Sigmoid colon (tissue), 7 donors: Measurements from ENCODE around the gene CNDP1. TPM values are rescaled to one million over a fixed set of nuclear protein-coding genes. Genes with fewer than 3 reads are reported as not detected.
A peak's percentile ranks its signal among the peaks of the same experiment; 100 is the strongest.

Experiments used
- DNase-seq: peaks from one replicate; pipeline ENCODE4 v3.0.0-alpha.2; 2019
- H3K27ac ChIP-seq, 4 donors: fragments of 200-600 bp; sonication (generic); one replicate each; pipeline ENCODE4 v1.5.1; 2016 to 2019; ENCODE audit warnings: mild to moderate bottlenecking in 1 of 4
- H3K27me3 ChIP-seq, 3 donors: fragments of 200-600 bp; sonication (generic); one replicate each; pipeline ENCODE4 v1.5.1; 2019; ENCODE audit warnings: mild to moderate bottlenecking in 1 of 3
- H3K36me3 ChIP-seq, 4 donors: fragments of 200-600 bp; sonication (generic); one replicate each; pipeline ENCODE4 v1.5.1; 2016 to 2019
- H3K4me1 ChIP-seq, 4 donors: fragments of 200-600 bp; sonication (generic); one replicate each; pipeline ENCODE4 v1.5.1; 2017 to 2019
- H3K4me3 ChIP-seq, 4 donors: fragments of 200-600 bp; sonication (generic); one replicate each; pipeline ENCODE4 v1.5.1; 2017 to 2019; ENCODE audit warnings: mild to moderate bottlenecking in 2 of 4, moderate library complexity in 1 of 4
- H3K9me3 ChIP-seq, 4 donors: fragments of 200-600 bp in 3 of 4; sonication (generic) in 3 of 4; one replicate each; pipeline versions ENCODE4 v1.5.1 to v1.6.1; 2013 to 2019
- EP300 ChIP-seq, 4 donors: sonication (generic); formaldehyde crosslinking; IDR thresholded peaks; one replicate each; pipeline ENCODE4 v1.6.1; 2017; ENCODE audit warnings: antibody characterized with exemption in 4 of 4
- POLR2A ChIP-seq, 2 donors: fragments of 450-650 bp; IDR thresholded peaks; one replicate each; pipeline ENCODE4 v1.6.1; 2016; ENCODE audit warnings: antibody characterized with exemption in 2 of 2, mild to moderate bottlenecking in 2 of 2, moderate library complexity in 2 of 2
- POLR2AphosphoS5 ChIP-seq, 4 donors: sonication (generic); formaldehyde crosslinking; IDR thresholded peaks; one replicate each; pipeline ENCODE4 v1.6.1; 2017; ENCODE audit warnings: antibody characterized with exemption in 4 of 4
- WGBS, 2 donors: extraction: QIAGEN DNeasy Blood & Tissue Kit; methylation state at CpG; one replicate each; pipeline ENCODE4 v1.1.7; 2013; 5-methylcytosine and 5-hydroxymethylcytosine counted together
- intact Hi-C: fragments of 100-400 bp; cut with DNase I; formaldehyde crosslinking; loops from one replicate; pipeline ENCODE4 v1.15.1; 2023
- polyA plus RNA-seq, 3 donors: library from polyadenylated mRNA; stranded (reverse); fragments of 200-250 nt; gene quantifications; one replicate each; pipeline ENCODE4 v1.2.3, GENCODE V29; 2013
- total RNA-seq, 4 donors: library from RNA; depleted of rRNA; stranded (reverse); fragments of >200 nt; gene quantifications; one replicate each; pipeline ENCODE4 v1.1.0, GENCODE V29; 2016
- TF ChIP-seq, protein P1 (sequence below), 4 experiments: fragments of 450-650 bp in 3 of 4; fragments of 200-600 bp in 1 of 4; IDR thresholded peaks; one replicate each; pipeline ENCODE4 v1.5.1; 2016 to 2019; ENCODE audit warnings: antibody characterized with exemption in 4 of 4, mild to moderate bottlenecking in 3 of 4, moderate library complexity in 2 of 4
- donor health status: healthy with polysubstance abuse.
- donor health status: Bipolar disorder and iron deficiency.
- donor health status: healthy.

Gene CNDP1
- total and polyA plus RNA-seq, 7 donors = 0.10 to 0.60 TPM; not detected in 5

- Histone ChIP-seq H3K4me3 (no peak overlapping the region), H3K27ac (no peak overlapping the region), H3K4me1 (no peaks in the 10 kb centered on the region), H3K36me3 (peaks cover 0 to 88% (median 54%) of the 10 kb centered on the region in 4 donors), H3K27me3 (no peaks in the 10 kb centered on the region), H3K9me3 (no peaks in the 10 kb centered on the region)
- peak; percentile 37 for DNase-seq
- intact Hi-C loops = no loop called here
- 90 to 94% methylated on average over 14 of the region's 14 CpGs for WGBS, 2 donors
- TF ChIP-seq POLR2A (IDR thresholded peaks at IDR 0.05) (no peak), POLR2AphosphoS5 (IDR thresholded peaks at IDR 0.05) (no peak), EP300 (IDR thresholded peaks at IDR 0.05) (no peak)
- TF ChIP-seq, protein P1, sequence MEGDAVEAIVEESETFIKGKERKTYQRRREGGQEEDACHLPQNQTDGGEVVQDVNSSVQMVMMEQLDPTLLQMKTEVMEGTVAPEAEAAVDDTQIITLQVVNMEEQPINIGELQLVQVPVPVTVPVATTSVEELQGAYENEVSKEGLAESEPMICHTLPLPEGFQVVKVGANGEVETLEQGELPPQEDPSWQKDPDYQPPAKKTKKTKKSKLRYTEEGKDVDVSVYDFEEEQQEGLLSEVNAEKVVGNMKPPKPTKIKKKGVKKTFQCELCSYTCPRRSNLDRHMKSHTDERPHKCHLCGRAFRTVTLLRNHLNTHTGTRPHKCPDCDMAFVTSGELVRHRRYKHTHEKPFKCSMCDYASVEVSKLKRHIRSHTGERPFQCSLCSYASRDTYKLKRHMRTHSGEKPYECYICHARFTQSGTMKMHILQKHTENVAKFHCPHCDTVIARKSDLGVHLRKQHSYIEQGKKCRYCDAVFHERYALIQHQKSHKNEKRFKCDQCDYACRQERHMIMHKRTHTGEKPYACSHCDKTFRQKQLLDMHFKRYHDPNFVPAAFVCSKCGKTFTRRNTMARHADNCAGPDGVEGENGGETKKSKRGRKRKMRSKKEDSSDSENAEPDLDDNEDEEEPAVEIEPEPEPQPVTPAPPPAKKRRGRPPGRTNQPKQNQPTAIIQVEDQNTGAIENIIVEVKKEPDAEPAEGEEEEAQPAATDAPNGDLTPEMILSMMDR (IDR thresholded peaks at IDR 0.05) = no peak
Measured at GRCh38 chr18:74507927-74508326, 26.4 kb upstream of the CNDP1 start.

DNA sequence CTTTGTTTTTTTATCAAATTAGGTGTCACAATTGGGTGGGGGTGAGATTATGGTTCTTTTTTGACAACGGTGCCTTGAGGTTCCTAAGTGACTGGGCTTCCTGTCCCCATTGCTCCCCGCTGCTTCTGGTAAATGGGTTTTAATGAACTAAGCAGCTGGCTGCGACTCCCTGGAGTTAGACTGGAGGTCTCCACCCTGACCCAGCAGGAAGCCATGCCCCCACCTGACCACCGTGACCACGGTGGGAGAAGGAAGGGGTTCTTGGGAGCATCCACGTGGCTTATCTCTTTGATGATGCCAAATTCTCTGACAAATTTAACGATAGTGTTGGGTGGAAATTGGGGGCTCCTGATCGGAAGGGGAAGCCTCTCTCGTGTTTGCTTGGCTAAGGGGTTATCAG lies 25.9 kb upstream of the CNDP1 start:
- TF ChIP-seq, protein P1 (IDR thresholded peaks at IDR 0.05) = no peak
- TF ChIP-seq POLR2AphosphoS5 (IDR thresholded peaks at IDR 0.05) (no peak), EP300 (IDR thresholded peaks at IDR 0.05) (no peak), POLR2A (IDR thresholded peaks at IDR 0.05) (no peak)
- Histone ChIP-seq H3K9me3 (no peaks in the 10 kb centered on the region), H3K4me3 (no peak overlapping the region), H3K27ac (no peak overlapping the region), H3K27me3 (no peaks in the 10 kb centered on the region), H3K4me1 (no peaks in the 10 kb centered on the region), H3K36me3 (peaks cover 0 to 88% (median 54%) of the 10 kb centered on the region in 4 donors)
- intact Hi-C loops = no loop called here
- 48 to 77% methylated on average over 9 of the region's 9 CpGs for WGBS, 2 donors
- DNase-seq = peak; percentile 53

GRCh38 chr18:74508821-74509225 lies 25.5 kb upstream of the CNDP1 start:
- H3K36me3 ChIP-seq = peaks cover 0 to 88% (median 57%) of the 10 kb centered on the region in 4 donors

DNA sequence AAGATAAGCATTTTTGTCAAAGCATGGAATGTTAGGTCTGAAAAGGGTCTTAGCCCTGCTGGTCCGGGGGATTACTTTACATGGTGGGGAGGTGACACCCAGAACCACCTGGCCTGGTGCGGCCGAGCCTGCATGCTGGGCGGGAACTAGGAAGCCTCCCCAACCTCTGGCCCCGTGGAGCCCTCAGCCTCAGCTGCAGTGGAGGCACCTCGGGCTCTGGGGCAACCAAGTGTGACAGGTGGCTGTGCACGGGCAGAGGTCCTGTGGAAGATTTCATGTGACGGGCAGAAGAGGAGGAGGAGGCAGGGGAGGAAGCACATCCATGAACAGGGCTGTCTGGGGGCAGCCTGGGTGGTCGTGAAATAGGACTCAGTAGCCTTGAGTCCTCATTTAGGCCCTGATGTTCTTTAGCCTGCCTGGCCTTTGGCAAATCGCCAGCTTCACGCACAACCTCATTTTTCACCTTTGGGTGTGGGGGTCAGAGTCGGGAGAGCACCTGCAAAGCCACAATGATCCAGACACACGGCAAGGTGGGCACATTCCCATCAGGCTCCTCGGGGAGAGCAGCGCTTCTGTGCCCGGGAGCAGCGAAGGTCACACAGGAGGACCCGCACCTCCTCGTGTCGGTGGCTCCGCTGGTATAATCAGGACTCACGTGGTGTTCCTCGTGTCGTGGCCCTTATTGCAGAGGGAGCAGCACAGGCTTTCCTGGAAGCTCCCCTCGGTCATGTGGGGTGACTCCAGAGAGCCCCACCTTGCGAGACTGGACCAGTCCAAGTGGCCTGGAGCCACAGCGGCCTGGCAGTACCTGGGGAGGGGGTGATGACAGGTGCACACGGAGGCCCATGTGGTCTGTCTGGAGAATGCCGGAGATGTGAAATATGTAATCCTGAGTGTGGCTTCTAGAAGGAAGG lies 24.2 kb upstream of the CNDP1 start:
- TF ChIP-seq, protein P1 (IDR thresholded peaks at IDR 0.05) = no peak
- TF ChIP-seq POLR2A (IDR thresholded peaks at IDR 0.05) (no peak), EP300 (IDR thresholded peaks at IDR 0.05) (no peak), POLR2AphosphoS5 (IDR thresholded peaks at IDR 0.05) (no peak)
- H3K27me3 ChIP-seq = no peaks in the 10 kb centered on the region
- H3K4me3 ChIP-seq = no peak overlapping the region
- no peaks in the 10 kb centered on the region for H3K9me3 ChIP-seq
- H3K36me3 ChIP-seq = peaks cover 0 to 88% (median 59%) of the 10 kb centered on the region in 4 donors
- WGBS, 2 donors = 89 to 90% methylated on average over 29 of the region's 29 CpGs
- H3K4me1 ChIP-seq = no peaks in the 10 kb centered on the region
- DNase-seq = peak; percentile 65
- intact Hi-C loops = no loop called here
- H3K27ac ChIP-seq = no peak overlapping the region

More at GRCh38 chr18:74508821-74509225, 25.5 kb upstream of the CNDP1 start:
- Histone ChIP-seq H3K27me3 (no peaks in the 10 kb centered on the region), H3K4me1 (no peaks in the 10 kb centered on the region), H3K9me3 (no peaks in the 10 kb centered on the region), H3K27ac (no peak overlapping the region), H3K4me3 (no peak overlapping the region)
- intact Hi-C loops = no loop called here
- WGBS, 2 donors = 18 to 71% methylated on average over 11 of the region's 11 CpGs
- TF ChIP-seq POLR2AphosphoS5 (IDR thresholded peaks at IDR 0.05) = no peak
- TF ChIP-seq EP300 (IDR thresholded peaks at IDR 0.05) = no peak
- TF ChIP-seq, protein P1 (IDR thresholded peaks at IDR 0.05) = no peak
- no peak for TF ChIP-seq POLR2A (IDR thresholded peaks at IDR 0.05)
- DNase-seq = peak; percentile 19
